ENCODE data around the gene SCYL3. TPM values are rescaled to one million over a fixed set of nuclear protein-coding genes. Genes with fewer than 3 reads are reported as not detected.

The SCYL3 gene
- polyA plus RNA-seq, 3 donors, result 2.3 to 4.9 (median 3.6) TPM

GRCh38 chr1:169860750-169861149 is 32.9 kb downstream of the SCYL3 start:
- Mint-ChIP-seq H3K27me3 (ENCODE audit: low read depth in 3 of 3) (no peaks in the 10 kb centered on the region), H3K4me3 (no peak overlapping the region), H3K27ac (no peak overlapping the region), H3K4me1 (peaks cover 3% of the 10 kb centered on the region), H3K36me3 (peaks cover 77 to 85% of the 10 kb centered on the region in 2 donors), H3K9me3 (no peaks in the 10 kb centered on the region)
- Histone ChIP-seq H3K27me3 (ENCODE audit: control insufficient read depth in 2 of 2, insufficient read depth in 2 of 2, low read length in 2 of 2) (no peaks in the 10 kb centered on the region), H3K27ac (ENCODE audit: low read depth in 1 of 2, low read length in 2 of 2) (no peak overlapping the region), H3K4me1 (ENCODE audit: control insufficient read depth in 1 of 2, insufficient read depth in 2 of 2, low read length in 2 of 2) (no peaks in the 10 kb centered on the region), H2AFZ (ENCODE audit: insufficient read depth, low read depth, low read length, poor library complexity, severe bottlenecking) (no peak overlapping the region), H3K9ac (ENCODE audit: insufficient read depth, low read length, poor library complexity, severe bottlenecking) (no peak overlapping the region), H3K36me3 (replicated peaks in 1 of 2; ENCODE audit: control insufficient read depth in 1 of 2, insufficient read depth in 2 of 2, low read length in 2 of 2) (peaks cover 91 to 99% of the 10 kb centered on the region in 2 donors), H3K4me3 (replicated peaks in 1 of 3; ENCODE audit: low read depth in 2 of 3, low read length in 3 of 3) (no peak overlapping the region), H3K9me3 (replicated peaks in 1 of 2; ENCODE audit: control insufficient read depth in 1 of 2, insufficient read depth in 1 of 2, low read length in 2 of 2) (no peaks in the 10 kb centered on the region), H4K20me1 (ENCODE audit: insufficient read depth, low read length) (no peaks in the 10 kb centered on the region), H3K79me2 (ENCODE audit: insufficient read depth, low read length) (no peaks in the 10 kb centered on the region), H3K4me2 (replicated peaks; ENCODE audit: extremely low read depth, low read length, poor library complexity, severe bottlenecking) (no peak overlapping the region)
- intact Hi-C loops (cut with micrococcal nuclease), result no loop called here
- no peak for DNase-seq
- TF ChIP-seq CTCF (IDR thresholded peaks at IDR 0.05), result no peak

- peaks cover 86 to 99% of the 10 kb centered on the region in 2 donors for H3K36me3 ChIP-seq (replicated peaks in 1 of 2; ENCODE audit: control insufficient read depth in 1 of 2, insufficient read depth in 2 of 2, low read length in 2 of 2)
- no peak overlapping the region for H3K4me3 Mint-ChIP-seq
- no peaks in the 10 kb centered on the region for H3K79me2 ChIP-seq (ENCODE audit: insufficient read depth, low read length)
- no peaks in the 10 kb centered on the region for H3K9me3 ChIP-seq (replicated peaks in 1 of 2; ENCODE audit: control insufficient read depth in 1 of 2, insufficient read depth in 1 of 2, low read length in 2 of 2)
- no peak for DNase-seq
- peaks cover 76 to 85% of the 10 kb centered on the region in 2 donors for H3K36me3 Mint-ChIP-seq
- H3K27ac Mint-ChIP-seq, result no peak overlapping the region
- no peak overlapping the region for H3K4me2 ChIP-seq (replicated peaks; ENCODE audit: extremely low read depth, low read length, poor library complexity, severe bottlenecking)
- no peaks in the 10 kb centered on the region for H3K27me3 ChIP-seq (ENCODE audit: control insufficient read depth in 2 of 2, insufficient read depth in 2 of 2, low read length in 2 of 2)
- H4K20me1 ChIP-seq (ENCODE audit: insufficient read depth, low read length), result no peaks in the 10 kb centered on the region
- no peak overlapping the region for H2AFZ ChIP-seq (ENCODE audit: insufficient read depth, low read depth, low read length, poor library complexity, severe bottlenecking)
- WGBS (ENCODE audit: insufficient coverage), result no CpG with 5 or more reads among the region's 1 CpG
- H3K4me1 Mint-ChIP-seq, result peaks cover 9% of the 10 kb centered on the region
- no peak overlapping the region for H3K27ac ChIP-seq (ENCODE audit: low read depth in 1 of 2, low read length in 2 of 2)
- H3K9ac ChIP-seq (ENCODE audit: insufficient read depth, low read length, poor library complexity, severe bottlenecking), result no peak overlapping the region
- H3K9me3 Mint-ChIP-seq, result no peaks in the 10 kb centered on the region
- TF ChIP-seq CTCF (IDR thresholded peaks at IDR 0.05), result no peak
- no peak overlapping the region for H3K4me3 ChIP-seq (replicated peaks in 1 of 3; ENCODE audit: low read depth in 2 of 3, low read length in 3 of 3)
- H3K4me1 ChIP-seq (ENCODE audit: control insufficient read depth in 1 of 2, insufficient read depth in 2 of 2, low read length in 2 of 2), result peaks cover 0 to 3% of the 10 kb centered on the region in 2 donors
- no peaks in the 10 kb centered on the region for H3K27me3 Mint-ChIP-seq (ENCODE audit: low read depth in 3 of 3)
- intact Hi-C loops (cut with micrococcal nuclease), result no loop called here
Measured at GRCh38 chr1:169860187-169860586, 33.5 kb downstream of the SCYL3 start.
